Measurements from ENCODE around the gene TRPV3.
"Not testable (repeated sequence)": the region's sequence is repeated elsewhere in the genome, so short reads cannot be mapped to it uniquely, and the experiment has no call there.

The TRPV3 gene

GRCh38 chr17:3466355-3466754, 91.3 kb downstream of the TRPV3 start:
- not testable (repeated sequence) for DNase-seq
